G401.6 (cell line): ENCODE measurements around the gene EOLA1.
"Not testable (repeated sequence)": the region's sequence is repeated elsewhere in the genome, so short reads cannot be mapped to it uniquely, and the experiment has no call there.

Experiments
- FAIRE-seq: peaks from 2 replicates; lab custom pipeline; 2012; peaks lifted over from hg19 to GRCh38; lab: Jason Lieb, UNC

EOLA1 gene

DNA sequence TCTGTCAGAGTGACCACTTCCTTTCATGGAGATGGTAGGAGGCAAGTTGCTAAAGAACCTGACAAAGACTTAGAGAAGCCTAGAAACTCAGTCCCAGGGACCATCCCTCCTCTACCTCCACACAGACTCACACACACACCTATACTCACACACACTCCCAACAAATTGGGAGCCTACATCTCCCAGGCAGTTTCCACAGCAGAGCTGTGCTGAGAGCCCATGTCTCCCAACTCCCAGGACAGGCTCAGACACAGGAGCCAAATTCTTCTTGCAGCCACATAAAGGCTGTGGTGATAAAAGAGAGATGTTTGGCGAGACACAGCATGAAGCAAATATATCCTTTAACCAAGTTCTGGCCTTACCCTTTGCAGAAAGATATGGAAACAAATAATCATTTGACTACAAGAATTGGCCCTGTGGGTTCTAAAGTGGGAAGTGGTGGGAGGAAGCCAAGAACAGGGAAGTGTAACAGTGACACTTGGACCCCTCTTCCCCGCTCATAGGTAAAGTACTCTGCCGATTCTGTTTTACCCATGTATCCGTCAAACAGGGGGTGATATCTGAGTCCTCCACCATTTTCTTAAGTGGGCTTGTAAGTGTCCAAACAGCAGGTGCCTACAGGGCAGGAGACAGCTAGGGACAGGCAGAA, 24.7 kb upstream of the EOLA1 start:
- FAIRE-seq = no peak

DNA sequence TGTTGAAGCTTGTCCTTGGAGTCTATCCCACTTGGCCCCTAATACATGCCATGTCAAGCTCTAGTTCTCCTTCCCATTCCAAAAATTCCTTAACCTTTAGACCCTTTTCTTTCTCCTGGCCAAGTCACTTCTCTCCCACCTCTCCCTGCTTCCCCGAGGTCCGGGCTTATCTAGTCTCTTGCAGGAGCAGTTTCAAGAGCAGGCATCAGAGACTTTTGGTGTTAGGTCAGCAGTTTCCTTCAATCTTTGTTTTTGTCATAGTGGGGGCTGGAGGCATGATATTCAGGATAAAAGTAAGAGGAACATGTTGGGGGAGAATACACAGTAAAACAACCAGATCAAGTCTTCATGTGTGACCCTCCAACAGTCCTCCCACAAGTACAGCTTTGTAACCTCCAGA, 24.2 kb upstream of the EOLA1 start:
- FAIRE-seq = no peak

DNA sequence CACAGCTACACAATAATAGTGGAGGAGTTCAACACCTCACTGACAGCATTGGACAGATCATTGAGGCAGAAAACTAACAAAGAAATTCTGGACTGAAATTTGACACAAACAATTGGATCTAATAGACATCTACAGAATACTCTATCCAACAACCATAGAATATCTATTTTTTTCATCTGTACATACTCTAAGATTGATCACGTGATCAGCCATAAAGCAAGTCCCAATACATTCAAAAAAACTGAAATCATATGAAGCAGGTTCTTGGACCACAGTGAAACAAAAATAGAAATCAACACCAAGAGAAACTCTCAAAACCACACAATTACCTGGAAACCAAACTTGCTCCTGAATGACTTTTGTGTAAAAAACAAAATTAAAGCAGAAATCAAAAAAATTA, 23.5 kb upstream of the EOLA1 start:
- no peak for FAIRE-seq

DNA sequence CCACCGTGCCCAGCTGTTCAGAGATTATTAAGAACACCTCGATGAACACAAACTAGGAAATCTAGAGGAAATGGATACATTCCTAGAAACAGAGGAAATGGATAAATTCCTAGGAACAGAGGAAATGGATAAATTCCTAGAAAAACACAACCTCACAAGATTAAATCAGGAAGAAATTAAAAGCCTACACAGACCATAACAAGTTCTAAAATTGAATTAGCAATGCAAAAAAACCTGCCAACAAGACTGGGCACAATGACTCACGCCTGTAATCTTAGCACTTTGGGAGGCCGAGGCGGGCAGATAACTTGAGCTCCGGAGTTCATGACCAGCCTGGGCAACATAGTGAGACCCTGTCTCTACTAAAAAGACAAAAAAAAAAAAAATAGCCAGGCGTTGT, 22.6 kb upstream of the EOLA1 start:
- no peak for FAIRE-seq

DNA sequence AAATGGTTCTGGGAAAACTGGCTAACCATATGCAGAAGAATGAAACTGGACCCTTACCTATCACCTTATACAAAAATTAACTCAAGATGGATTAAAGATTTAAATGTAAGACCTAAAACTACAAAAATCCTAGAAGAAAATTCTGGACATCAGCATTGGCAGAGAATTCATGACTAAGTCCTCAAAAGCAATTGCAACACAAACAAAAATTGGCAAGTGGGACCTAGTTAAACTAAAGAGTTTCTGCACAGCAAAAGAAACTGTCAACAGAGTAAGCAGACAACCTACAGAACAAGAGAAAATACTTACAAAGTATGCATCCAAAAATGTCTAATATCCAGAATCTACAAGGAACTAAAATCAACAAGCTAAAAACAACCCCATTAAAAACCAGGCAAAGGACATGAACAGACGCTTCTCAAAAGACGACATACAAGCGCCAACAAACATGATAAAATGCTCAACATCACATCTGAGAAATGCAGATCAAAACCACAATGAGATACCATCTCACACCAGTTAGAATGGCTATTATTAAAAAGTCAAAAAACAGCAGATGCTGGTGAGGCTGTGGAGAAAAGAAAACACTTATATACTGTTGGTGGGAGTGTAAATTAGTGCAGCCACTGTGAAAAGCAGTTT, 20.1 kb upstream of the EOLA1 start:
- FAIRE-seq = not testable (repeated sequence)

DNA sequence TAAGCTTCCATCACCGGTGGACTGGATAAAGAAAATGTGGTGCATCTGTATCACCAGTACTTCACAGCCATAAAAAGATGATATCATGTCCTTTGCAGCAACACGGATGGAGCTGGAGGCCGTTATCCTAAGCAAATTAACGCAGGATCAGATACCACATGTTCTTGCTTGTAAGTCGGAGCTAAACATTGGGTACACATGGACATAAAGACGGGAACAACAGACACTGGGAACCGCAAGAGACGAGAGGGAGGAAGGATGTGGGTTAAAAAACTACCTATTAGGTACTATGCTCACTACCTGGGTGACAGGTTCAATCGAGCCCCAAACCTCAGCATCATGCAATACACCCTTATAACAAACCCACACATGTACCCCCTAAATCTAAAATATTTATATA, 19.4 kb upstream of the EOLA1 start:
- FAIRE-seq = no peak

DNA sequence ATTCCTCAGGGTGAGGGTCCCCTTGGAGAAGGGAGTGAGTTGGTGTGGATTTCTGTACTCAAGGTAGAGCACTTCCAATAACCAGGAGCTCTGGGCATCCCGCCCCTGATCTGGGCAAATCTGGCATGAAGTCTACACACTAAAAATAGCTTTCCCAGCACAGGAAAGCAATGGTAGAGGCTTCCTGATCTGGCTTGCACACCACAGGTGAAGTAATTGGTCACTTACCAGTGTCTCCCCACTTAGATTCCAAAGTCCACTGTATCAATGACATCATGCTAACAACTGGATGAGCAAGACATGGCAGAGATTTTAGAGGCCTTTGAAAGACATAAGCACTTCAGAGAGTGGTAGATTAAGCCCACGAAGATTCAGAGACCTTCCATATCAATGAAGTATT, 17.9 kb upstream of the EOLA1 start:
- FAIRE-seq = no peak

DNA sequence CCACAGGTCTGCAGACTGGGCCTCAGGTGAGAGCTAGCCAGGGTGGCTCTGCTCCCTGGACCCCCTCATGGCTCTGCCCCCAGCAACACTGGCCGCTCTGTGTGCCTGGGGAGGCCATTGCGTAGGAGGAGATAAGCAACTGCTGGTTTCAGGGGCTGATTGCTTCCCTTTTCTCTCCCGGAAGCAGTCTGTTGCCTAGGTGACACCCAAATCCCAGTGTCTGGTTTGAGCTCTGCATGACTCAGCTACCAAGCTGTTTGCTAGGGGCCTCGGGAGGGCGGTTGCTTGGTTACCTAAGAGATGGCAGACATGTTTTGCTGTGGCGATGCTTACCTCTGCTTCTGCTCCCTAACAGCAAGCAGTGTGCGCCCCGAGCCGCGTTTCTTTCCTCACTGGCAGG, 15.4 kb upstream of the EOLA1 start:
- FAIRE-seq = not testable (repeated sequence)

DNA sequence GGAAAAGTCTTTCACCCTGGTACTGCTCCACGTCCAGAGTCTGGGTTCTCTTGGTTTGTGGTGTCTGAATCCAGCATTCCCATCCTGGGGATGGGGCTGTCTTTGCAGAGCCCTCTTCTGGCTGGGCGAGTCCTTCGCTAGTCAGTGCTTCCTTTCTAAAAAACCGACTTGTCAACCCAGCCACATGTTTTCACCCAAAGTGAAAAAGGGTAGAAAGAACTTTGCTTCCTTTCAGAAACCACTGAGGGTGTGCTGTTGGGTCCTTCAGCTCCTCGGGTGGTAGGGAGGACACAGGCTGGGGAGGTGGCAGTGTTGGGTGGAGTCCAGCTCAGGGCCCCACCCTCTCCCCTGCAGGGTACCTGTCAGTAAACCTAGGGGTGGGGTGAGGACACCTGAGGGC, 14.9 kb upstream of the EOLA1 start:
- not testable (repeated sequence) for FAIRE-seq

DNA sequence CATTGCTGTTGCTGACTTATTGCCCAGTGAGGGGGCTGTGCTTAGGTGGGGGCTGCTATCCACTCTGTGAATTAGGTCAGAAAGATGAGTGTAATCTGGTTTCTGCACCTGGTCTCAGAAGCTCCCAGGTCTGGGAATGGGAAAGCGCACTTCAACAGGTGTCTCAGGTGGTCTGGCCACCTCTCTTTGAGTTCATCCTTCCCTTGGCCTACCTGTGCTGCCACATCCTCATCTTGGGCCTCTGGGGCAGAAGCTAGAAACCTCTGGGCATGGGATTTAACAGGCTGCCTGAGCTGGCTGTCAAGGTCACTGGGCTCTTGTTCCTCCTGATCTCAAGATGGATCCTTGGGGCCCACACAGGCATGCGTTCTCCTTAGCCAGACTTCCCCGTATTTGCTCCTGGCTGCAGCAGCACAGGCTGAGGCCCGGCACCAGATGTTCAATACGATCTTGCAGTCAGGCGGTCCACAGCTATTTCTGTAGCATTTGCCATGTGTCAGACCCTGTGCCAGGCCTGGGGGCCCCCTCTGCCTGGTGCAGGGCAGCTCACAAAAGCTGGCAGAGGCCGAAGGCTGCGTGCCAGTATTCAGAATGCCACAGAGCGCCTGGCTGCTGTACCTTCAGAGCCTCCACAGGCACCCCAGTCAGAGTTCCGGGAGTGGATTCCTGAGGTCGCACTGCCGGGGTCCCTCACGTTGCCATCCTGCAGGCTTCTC, 14.3 kb upstream of the EOLA1 start:
- not testable (repeated sequence) for FAIRE-seq

DNA sequence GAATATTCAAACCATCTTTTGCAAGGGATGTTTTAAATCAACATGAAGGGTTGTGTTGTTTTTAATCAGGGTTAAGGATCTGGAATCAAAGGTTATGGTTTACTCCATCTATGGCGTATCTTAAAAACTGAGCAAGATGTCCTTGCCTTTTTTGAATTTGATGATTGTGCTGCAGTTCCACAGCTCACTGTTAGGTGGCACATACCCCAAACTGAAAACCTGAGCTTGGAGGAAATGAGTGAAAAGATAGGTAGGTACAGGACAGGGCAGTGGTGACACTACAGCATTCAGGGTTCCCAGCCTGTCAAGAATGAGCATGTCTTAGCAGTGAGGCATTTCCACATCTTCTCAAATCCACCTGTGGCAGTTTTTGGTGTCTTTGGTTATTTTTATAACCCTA, 13.1 kb upstream of the EOLA1 start:
- peak; percentile 3 for FAIRE-seq

DNA sequence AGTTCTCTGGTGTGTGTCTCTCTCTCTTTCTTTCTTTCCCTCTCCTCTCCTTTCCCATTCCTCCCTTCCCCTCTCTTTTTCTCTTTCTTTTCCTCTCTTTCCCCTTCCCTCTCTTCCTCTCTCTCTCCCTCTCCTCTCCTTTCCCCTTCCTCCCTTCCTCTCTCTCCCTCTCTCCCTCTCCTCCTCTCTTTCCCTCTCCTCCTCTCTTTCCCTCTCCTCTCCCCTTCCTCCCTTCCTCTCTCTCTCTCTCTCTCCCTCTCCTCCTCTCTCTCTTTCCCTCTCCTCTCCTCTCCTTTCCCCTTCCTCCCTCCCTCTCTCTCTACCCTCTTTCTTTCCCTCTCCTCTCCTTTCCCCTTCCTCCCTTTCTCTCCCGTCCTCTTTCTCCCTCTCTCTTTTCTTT, 12.4 kb upstream of the EOLA1 start:
- no peak for FAIRE-seq

DNA sequence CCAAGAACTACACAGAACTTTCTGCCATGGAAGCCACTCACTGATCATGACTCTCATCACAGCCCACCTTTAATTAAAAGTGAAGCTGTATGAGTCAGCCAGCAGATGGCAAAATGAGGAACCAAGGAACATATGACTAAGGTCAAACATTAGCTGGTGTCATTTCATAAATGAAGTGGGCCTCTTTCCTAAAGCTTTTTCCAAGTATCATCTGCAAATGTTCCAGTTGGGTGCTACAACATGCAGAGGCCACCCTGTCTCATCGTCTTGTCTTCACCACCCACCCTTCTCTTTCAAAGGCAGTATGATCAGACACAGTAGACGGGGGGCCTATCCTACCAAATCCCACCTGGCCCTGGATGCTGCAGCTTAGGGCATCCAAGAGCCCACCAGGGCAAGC, 9.2 kb upstream of the EOLA1 start:
- no peak for FAIRE-seq

DNA sequence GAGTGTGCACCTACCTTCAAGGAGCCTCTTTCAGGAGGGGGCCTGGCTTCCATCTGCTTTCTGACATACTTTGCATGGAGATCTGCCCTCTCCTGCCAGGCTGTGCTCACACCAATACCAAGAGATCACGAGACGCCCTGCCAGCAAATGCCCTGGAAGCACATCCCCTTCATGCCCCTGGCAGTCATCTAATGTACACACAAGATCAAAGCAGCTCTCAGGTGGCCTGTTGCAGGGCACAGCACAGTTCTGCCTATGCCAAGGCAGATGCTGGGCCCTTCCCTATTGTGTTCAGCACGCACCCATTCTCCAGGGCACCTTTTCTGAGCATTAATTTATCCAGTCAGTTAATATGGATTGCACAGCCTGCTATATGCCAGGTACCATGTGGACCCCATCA, 7.9 kb upstream of the EOLA1 start:
- not testable (repeated sequence) for FAIRE-seq

DNA sequence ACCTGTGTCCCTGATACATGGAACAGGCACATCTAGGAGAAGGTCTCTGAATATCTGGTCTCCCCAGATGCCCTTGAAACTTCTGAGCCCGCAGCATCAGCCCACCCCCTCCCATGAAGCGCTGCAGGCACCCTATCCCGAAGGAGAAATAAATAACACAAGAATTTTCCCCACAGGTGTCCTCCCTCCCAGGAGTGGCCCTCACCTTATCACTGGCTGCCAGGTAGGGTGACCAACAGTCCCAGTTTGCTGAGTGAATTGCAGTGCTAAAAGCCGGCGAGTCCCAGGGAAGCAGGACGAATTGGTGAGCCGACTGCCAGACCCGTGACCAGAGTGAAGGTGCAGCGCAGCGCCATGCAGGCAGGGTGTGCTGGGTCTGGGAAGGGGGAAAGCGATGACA, 6.8 kb upstream of the EOLA1 start:
- not testable (repeated sequence) for FAIRE-seq

DNA sequence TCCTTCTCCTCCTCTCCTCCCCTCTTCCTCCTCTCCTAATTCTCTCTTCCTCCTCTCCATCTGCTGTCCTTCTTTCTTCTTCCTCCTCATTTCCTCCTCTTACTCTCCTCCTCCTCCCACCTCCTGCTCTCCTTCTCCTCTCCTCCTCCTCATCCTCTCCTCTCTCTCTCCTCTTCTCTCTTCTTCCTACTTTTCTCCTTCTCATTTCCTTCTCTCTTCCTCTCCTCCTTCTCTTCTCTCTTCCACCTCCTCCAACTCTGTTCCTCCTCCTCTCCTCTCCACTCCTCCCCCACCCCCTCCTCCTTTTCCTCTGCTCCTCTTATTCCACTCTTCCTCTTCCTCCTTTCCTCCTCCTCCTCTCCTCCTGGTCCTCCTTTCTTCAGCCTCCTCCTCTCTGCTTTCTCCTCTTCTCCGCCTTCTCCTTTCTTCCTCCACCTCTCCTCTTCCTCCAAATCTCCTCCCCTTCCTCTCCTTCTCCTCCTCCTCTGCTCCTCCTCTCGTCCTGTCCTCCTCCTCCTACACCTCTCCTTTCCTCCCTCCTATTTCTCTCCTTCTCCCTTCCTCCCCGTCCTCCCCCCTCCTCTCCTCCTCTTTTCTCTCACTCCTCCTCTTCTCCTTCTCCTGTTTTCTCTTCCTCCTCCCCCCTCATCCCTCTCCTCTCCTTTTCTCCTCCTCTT, 5.7 kb upstream of the EOLA1 start:
- not testable (repeated sequence) for FAIRE-seq

DNA sequence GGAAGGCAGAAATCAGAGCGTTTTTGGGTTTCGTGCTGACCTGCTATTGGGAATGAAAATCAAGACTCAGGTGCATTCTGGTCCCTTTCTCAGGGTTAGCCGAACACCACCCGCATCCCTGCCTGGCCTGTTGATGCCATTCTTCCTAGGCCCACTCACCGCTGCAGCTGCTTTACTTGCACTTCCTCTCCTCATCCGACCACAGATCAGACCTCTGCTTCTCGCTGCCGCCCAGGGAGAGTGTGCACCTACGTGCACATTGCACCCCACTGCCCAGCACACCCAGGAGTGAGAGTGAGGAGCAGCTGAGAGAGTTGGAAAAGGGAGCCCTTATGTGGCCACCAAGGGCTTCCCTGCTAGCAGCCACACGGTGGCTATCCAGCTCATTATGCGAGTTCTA, 3.3 kb upstream of the EOLA1 start:
- not testable (repeated sequence) for FAIRE-seq

DNA sequence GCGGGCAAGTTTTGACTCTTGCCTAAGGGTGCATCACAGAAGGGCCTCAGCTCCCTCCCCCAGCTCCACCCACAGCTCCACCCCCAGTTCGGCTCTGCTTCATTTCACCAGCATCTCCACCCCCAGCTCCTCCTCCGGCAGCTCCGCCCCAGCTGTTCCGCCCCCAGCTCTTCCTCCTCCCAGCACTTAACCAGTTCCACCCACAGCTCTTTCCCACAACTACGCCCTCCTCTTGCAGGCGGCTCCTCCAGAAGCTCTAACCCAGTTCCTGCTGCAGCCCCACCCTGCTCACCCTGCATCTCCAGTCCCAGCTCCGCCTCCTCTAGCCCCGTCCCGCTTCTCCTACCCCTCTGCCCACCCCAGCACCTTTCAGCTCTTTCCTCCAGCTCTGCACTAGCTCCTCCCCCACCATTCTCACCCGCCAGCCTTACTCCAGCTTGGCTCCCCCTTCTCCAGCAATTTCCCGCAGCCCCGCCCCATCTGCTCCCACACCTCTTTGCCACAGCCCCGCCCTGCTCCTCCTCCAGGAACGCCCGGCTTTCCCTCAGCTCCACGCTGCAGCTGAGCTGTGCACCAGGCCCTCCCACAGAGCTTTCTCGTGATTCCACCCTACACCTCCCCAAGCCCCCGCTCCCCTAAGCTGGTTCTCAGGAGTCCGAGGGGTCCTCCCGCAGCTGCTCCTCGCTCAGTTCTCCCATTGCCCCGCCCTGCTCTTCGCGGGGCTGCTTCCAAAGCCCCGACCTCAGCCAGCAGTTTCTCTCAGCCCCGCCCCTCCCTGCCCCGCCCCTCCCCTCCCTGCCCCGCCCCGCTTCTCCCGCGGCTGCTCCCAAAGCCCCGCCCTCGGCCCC, 1.3 kb upstream of the EOLA1 start:
- FAIRE-seq = peak; percentile 96

DNA sequence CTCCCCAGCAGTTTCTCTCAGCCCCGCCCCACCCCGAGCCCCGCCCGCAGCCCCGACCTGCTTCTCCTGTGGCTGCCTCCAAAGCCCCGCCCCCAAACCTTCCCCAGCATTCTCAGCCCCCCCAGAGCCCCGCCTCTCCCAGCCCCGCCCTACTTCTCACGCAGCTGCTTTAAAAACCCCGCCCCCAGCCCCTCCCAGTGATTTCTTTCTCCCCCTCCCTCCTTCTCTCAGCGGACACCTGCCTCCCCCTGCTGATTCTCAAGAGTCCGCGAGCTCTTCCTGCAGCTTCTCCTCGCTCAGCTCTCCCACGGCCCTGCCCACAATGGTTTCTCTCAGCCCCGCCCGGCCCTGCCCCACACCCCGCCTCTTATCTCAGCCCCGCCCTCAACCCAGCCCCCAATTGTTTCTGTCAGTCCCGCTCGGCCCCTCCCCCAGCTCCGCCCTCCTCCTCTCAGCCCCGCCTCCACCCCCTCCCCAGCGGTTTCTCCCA, 636 bp upstream of the EOLA1 start:
- FAIRE-seq = no peak

DNA sequence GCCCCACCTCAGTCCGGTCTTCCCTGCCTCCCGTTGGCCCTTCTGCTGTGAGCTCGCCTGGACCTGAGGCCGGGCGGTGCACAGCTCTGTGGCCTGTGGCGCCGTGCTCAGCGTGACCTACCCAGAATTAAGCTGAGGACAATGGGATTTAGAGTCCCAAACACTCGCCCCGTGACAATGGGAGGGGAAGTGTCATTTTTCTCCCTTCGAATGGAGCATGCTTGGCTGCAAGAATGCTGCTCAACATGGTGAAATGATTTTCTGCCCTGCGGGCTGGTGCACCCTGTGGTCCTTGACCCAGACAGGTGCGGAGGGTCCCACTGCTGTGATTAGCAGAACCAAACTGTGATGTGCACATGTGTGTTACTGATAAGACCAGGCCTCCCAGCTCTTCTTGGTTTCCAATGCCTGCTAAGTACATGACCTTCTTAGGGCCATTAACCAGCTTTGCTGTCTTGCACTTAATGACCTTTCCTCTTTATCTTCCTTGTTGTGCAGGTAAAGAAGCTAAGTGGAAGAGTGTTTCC, 772 bp downstream of the EOLA1 start:
- FAIRE-seq = no peak
